Ramos (cell line): ENCODE data around the gene UGGT2.
"Not testable (repeated sequence)": the region's sequence is repeated elsewhere in the genome, so short reads cannot be mapped to it uniquely, and the experiment has no call there.

ENCODE experiments used
- in situ Hi-C: fragments of 300-500 bp; cut with MboI; formaldehyde crosslinking; loops from one replicate; pipeline ENCODE4 v1.14.3; 2022; ENCODE audit warnings: low sequenced_read_pairs; ENCODE audit not compliant: unreplicated experiment

The UGGT2 gene

GRCh38 chr13:96053003-96053703 lies at the start of gene UGGT2:
Gene UGGT2 (minus strand): TSS chr13:96053401. CDS start chr13:96053312, 89 bp downstream.
- in situ Hi-C loops, result no loop called here

GRCh38 chr13:96100457-96101220 lies 47.4 kb upstream of the UGGT2 start:
- in situ Hi-C loops, result no loop called here

DNA sequence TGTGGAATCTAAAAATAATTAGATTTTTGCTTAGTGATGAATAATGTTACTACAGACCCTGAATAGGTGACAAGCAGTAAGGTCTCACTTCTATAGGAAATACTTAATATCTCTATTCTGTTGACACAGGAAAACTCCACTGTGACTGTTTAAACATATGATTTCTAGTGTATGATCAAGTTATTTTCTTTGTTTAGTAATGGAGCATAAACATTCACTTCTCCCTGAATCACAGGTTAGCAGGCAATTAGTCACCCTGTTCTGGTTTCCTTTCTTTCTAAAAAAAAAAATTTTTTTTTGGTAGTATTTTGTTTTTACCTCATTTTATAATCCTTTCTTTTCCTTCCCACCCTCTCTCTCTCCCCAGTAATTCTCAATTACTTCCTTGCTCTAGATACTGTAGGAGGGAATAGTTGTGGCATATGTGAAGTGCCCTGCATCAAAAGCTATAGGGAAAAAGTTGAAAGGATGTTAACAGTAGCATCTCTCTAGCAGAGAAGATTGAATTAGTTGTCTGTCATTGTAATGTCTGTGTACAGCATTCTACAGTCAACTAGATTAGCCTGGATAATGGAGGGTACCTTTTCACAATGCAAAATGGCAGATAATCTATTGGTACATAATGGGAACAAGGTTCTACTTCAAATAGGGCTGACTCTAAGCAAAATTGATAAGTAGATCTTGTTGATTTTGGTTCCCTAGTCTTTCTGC lies 40.2 kb upstream of the UGGT2 start:
- in situ Hi-C loops, result no loop called here

- in situ Hi-C loops, result no loop called here
Observed at GRCh38 chr13:96091164-96092117, 38.2 kb upstream of the UGGT2 start.

DNA sequence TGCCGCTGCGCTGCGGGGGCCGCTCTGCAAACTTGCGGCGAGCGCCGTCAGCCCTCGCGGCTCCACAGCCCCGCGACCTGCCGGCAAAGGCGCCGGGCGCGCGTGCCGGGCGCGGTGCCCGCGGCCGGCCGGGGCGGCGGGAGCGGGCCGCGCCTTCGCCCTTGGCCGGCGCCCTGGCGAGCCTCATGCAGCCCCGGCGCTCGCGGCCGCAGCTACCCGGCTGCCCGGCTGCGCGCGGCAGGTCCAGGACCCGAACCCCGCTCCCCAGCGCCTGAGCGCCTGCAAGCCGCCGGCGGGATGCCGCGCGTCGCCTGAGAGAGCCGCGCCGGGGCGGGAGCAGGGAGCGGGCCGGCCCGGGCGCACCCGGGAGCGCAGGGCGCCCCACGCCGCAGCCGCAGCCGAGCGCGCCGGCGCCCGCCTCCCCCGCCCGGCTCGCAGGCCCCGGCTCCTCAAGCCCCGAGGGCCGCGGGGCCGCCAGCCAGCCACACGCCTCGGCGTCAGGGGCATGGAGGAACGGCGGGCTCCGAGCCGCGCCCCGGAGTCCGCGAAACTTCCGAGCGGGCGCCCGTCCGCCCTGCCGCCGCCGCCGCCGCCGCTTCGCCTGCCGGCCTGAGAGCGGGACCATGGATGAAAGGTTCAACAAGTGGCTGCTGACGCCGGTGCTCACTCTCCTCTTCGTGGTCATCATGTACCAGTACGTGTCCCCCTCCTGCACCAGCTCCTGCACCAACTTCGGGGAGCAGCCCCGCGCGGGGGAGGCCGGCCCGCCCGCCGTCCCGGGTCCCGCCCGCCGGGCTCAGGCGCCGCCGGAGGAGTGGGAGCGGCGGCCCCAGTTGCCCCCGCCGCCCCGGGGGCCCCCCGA lies 37.3 kb upstream of the UGGT2 start:
- in situ Hi-C loops, result no loop called here

DNA sequence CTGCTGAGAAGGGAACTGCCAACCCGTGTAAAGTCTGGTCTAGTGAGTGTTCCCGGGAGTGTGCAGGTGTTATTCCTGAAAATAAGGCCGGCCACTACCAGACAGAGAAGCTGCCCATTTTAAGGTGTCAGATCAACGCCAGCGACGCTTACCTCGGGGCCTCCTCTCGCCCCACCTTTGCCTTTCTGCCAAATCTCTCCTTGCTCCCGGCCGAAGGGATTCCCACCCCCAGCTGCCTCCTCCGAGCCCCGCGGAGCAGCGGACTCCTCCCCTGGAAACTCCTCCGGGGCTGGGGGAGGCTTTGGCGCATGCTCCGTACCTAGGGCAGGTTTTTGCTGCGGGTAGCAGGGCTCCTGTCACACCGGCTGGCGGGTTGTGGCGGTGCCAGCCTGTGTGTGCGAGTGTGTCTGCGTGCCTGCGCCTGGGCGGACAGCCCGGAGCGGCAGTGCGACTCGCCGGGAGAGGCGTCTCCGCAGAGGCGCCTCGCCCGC lies 36.6 kb upstream of the UGGT2 start, which contains the start of gene HS6ST3:
Gene HS6ST3, plus strand, starts transcription at position 359 of the 491 bp plus-strand sequence.
- in situ Hi-C loops, result no loop called here

DNA sequence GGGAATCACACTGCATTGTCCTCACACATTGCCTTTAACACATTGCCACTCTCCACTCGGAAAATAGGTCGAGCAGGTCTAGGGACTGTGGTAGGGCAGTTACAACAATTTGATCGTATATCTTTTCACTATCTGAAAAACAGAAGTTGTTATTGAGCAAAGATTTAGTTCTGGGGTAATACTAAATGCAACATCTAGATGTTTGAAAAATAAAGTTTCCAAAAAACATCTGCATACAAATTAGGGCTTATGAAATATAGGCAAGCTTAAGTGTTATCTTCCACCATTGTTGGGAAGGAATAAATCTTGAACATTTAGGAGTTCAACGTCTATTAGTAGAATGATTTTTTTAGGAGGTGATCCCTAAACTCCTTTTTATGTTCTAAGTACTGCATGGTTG lies 35.9 kb upstream of the UGGT2 start:
- in situ Hi-C loops, result no loop called here

GRCh38 chr13:96086736-96087135 lies 33.5 kb upstream of the UGGT2 start:
- in situ Hi-C loops, result no loop called here

DNA sequence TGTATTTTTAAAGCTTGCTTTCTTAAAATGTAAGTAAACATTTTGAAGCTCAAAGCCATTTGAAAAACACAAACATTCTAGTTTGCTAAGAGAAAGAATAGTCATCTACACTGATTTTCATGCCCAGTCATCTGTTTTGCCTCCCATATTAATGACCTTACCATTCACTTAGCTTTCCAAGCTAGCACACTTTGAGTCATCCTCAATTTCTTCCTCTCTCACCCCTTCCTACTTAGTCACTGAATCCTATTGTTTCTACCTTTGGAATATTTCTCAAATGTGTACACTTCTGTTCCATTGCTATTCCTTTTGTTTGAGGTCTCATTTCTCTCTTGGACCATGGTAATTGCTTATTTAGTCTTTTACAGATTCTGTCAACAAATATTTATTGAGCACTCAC lies 29.4 kb upstream of the UGGT2 start:
- in situ Hi-C loops, result no loop called here

- in situ Hi-C loops, result no loop called here
Observed at GRCh38 chr13:96081888-96082287, 28.7 kb upstream of the UGGT2 start.

DNA sequence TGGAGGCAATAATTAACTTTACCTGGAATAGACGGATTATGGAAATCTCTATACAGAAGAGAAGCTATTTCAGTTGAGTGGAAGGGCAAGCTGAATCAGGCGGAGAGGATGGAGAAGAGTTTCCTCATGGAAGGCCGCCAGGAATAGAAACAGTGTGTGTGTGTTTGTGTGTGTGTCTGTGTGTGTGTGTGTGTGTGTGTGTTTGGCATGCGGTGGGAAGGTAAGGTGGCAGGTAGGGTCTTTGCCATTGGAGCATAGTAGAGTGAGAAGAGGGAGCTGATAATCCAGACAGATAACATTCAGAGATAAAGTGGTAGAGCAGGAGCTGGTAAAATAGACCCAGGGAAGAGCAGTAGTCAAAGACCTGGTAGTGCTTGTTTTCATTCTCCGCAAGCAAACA lies 27.5 kb upstream of the UGGT2 start:
- in situ Hi-C loops, result no loop called here

- in situ Hi-C loops, result no loop called here
Observed at GRCh38 chr13:96075953-96076543, 22.8 kb upstream of the UGGT2 start.

DNA sequence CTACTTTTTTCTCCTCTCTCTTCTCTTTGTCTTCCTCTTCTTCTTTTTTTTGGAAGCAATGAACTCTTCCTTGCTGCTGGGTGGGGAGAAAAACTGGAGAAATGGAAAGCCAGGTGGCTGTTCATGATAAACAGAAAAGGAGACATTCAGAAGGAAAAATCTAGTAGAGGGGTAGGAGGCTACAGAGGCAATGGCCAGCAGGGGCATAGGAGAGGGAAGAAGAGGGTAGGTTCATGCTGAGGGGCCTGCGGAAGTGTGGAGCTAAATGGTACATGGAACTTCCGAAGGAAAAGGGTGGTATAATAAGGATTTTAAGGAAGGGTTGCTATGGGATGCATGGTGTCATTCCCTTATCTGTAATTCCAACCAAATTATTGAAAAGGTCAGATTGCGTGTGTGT lies 19.2 kb upstream of the UGGT2 start:
- in situ Hi-C loops, result no loop called here

DNA sequence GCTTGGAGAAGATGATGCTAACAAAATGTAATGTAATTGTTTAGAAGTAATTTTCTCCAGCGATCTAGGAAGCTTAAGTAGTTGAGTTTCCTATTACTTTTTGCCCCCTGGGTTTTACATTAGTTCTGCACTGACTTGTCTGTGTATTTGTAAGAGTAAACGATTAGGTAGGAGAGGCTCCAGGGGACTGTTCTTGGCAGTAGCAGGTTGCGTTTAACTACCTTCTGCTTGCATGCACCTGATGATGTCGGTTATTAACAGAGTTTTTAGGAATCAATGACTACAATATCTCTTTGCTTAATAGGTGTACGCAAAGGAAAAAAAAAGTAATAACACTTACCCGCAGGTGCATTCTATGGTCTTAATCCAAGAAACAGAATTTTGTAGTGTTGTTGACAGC lies 18.3 kb upstream of the UGGT2 start:
- in situ Hi-C loops, result no loop called here

DNA sequence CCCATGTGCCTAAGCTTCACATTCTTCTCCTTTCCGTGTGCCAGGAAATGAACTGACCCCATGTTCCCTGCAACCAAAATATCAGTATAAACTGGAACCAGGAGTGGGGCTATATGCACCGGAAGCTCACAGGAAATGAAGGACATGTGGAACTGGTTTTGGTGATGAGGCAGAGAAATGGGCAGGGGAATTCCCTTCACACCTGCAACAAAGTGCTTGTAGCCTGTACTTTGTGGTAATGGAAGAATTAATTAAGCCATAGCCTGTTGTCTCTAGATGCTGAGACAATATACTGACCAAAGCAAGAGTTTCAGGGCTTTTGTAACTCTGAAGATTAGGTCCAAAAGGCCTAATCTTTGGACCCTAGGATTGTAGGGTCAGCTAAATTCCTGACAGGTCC lies 15.5 kb upstream of the UGGT2 start:
- in situ Hi-C loops, result no loop called here

DNA sequence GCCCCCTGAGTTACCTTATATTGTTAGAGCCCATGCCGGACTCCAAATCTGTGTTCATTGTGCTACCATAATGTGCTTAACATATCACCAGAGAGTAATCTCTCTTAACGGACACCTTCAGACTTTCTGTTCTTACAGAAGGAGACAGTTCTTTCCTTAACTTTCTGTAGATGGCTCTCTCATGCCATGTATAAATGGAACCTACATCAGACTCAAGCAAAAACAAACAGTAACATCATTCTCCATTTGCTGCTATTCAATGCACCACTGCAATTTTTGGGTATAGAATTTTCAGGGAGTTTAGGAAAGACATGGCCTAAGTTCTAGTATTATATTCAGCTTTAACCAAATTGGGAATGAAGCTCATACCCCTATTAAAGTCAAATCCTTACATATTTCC lies 12.6 kb upstream of the UGGT2 start:
- in situ Hi-C loops, result no loop called here

DNA sequence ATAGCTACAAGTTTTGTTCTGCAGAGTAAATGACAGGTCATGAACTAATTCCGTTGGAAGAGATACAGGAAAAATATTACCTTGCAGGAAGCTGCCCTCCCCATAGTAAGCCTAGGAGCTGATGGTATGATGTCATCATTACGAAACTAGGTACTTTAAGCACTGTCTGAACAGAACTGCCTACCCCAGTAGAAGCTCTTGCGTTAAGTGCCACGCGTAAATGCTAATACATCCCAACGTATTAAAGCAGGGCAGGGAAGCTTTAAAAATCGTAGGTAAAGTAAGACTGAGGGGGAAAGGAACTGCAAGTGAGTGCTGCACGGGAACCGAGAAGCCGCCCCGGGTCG lies 572 bp downstream of the UGGT2 start:
- in situ Hi-C loops, result no loop called here

DNA sequence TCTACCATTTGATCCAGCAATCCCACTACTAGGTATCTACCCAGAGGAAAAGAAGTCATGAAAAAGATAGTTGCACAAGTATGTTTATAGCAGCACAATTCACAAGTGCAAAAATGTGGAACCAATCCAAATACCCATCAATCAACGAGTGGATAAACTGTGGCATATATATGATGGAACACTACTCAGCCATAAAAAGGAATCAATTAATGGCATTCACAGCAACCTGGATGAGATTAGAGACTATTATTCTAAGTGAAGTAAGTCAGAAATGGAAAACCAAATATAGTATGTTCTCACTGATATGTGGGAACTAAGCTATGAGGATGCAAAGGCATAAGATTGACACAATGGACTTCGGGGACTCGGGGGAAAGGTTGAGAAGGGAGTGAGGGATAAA lies 1.3 kb downstream of the UGGT2 start:
- in situ Hi-C loops, result not testable (repeated sequence)

DNA sequence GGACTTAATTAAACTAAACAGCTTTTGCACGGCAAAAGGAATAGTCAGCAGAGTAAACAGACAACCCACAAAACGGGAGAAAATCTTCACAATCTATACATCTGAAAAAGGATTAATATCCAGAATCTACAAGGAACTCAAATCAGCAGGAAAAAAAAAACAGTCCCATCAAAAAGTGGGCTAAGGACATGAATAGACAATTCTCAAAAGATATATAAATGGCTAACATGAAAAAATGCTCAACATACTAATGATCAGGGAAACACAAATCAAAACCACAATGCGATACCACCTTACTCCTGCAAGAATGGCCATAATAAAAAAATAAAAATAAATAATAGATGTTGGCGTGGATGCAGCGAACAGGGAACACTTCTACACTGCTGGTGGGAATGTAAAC lies 1.7 kb downstream of the UGGT2 start:
- in situ Hi-C loops, result not testable (repeated sequence)
